Iris pigment epithelial cell (primary cell): ENCODE measurements around the gene ANK3.

ENCODE experiments used
- DNase-seq: peaks from one replicate; pipeline ENCODE4 v3.0.0-alpha.2; 2011; ENCODE audit warnings: low read depth

The ANK3 gene

GRCh38 chr10:60222047-60222446, 167.6 kb downstream of the ANK3 start:
- no peak for DNase-seq

GRCh38 chr10:60212195-60212594, 177.5 kb downstream of the ANK3 start:
- no peak for DNase-seq

- DNase-seq, result peak; percentile 4
Observed at GRCh38 chr10:60209874-60210570, 179.7 kb downstream of the ANK3 start.

GRCh38 chr10:60208676-60209269, 180.9 kb downstream of the ANK3 start:
- peak; percentile 54 for DNase-seq

DNA sequence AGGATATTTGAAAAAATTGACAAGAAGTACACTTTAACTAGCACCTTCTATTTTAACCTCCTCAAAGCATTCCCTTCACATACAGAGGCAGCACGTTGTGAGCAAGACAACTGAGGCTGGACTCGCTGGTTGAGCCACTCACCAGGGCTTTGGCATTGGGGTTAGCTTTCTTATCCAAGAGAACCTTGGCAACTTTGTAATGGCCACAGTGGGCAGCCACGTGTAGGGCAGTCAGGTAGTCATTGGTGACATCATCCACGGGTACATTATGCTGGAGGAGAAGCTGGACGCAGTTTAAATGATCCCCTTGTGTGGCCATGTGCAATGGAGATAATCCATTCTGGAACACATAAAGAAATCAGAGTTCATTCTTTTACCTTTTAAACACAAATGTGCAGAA, 181.8 kb downstream of the ANK3 start:
- DNase-seq, result no peak

DNA sequence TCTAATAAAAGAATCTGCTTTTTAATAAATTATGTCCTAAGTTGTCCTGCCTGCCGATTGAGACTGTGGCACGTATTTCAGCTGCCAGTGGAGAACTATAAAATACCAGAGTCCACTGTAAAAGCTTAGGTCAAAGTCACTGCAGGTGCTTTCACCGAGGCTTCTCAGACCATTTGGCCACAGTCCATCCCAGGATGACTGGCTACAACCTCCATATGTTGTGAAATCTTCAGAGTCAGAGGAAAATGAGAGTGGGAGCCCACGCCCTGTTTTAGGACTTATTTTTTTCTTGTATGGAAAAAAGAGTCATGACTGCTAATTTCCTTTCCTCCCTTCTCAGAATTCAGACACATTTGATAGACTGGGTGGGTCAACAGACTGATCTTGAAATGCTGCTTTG, 182.9 kb downstream of the ANK3 start:
- DNase-seq, result peak; percentile 67

GRCh38 chr10:60205741-60206140, 183.9 kb downstream of the ANK3 start:
- DNase-seq, result no peak

- DNase-seq, result peak; percentile 36
Observed at GRCh38 chr10:60203993-60204618, 185.6 kb downstream of the ANK3 start.

- no peak for DNase-seq
Observed at GRCh38 chr10:60200682-60201053, 189.0 kb downstream of the ANK3 start.

GRCh38 chr10:60200012-60200681, 189.5 kb downstream of the ANK3 start:
- no peak for DNase-seq

DNA sequence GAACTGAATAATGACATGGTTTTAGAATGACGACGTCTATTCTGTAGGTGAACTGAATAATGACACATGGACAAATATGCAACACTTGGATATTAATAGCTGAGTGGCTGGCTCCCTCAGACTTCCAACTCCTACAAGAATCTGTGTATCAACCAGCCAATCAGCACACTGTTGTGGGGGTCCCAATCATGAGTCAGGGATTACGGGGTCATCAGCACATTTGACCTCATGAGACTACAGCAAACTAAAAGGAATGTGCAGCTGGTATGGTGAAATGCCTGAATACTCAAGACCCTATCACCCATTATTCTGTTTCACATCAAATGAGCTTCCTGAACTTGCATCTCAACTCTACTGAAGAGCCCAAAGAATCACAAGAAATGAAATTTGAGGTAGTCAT, 192.5 kb downstream of the ANK3 start:
- peak; percentile 10 for DNase-seq

DNA sequence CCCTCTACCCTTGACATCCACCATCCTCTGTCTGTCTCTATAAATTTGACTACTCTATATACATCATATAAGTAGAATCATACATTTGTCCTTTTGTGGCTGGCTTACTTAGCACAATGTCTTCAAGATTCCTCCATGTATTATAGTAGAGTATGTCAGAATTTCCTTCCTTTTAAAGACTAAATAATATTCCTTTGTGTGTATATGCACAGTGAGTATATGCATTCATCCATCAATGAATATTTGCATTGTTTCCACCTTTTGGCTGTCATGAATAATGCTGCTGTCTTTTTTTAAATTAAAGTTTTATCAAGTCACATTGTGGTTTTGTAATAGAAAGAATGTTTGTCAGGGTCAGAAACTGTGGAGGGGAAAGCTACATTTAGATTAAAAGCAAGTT, 195.3 kb downstream of the ANK3 start:
- no peak for DNase-seq

GRCh38 chr10:60192946-60193345, 196.7 kb downstream of the ANK3 start:
- no peak for DNase-seq

- no peak for DNase-seq
Observed at GRCh38 chr10:60189861-60190475, 199.7 kb downstream of the ANK3 start.

DNA sequence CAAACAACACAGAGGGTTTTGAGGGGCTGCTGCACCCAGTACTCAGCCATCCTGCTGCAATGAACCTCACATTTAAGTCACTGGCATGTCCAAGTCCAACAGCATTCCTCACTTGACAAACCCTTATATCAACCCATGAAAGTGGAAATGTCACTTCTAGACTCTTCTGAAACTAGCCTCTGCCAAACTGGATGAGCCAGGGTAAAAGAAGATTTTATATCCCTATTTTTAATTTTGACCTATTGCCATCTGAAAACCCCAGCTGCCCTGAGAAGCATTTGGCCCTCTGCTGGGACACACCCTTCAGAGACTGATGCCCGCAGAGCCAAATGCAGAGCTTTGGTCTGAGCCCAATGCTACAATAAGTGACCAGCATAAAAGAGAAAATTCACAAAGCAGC, 201.1 kb downstream of the ANK3 start:
- no peak for DNase-seq

DNA sequence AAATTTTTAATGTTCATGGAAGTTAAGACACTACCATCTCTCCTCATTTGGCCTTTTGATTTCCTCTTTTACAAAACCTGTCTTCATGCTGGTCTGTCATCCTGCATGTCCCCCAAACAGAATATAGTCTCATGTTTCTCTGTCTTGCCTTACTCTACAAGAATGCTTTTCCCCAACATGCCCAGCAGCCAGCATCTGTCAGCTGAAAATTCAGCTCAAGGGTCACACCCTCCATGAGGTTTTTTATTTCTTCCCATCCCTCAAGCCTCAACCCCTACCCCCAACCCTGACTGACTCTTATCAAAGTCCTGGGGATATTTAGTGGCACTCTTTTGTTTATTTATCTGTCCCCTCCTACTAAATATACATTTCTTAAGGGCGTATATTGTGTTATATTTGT, 202.0 kb downstream of the ANK3 start:
- no peak for DNase-seq

DNA sequence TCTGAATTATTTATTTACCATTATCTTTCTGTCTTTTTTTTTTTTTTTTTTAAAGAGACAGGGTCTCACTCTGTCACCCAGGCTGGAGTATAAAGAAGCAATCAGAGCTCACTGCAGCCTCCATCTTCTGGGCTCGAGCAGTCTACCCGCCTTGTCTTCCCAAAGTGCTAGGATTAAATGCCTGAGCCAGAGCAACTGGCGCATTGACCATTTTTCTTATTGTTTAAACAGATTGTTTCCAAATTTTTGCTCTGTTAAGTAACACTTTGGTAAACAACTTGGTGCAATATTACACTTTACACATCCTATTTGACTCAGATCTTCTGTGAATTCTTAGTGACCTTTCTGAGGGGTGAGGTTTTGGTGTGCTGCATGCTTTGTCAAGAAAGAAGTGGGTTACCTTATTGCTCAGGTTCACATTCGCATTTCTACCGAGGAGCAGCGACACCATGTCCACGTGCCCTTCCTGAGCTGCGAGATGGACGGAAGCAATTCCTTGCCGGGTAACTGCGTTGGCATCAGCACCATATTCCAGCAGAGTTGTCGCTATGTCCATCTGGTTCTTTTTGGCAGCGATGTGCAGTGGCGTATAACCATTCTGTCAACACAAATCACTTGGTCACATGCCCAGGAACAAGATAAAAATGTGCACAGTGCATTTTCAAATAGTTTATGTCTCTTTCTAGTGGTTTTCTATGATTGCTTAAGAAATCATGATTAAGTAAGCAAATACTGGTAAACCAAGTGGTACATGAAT, 203.2 kb downstream of the ANK3 start:
- DNase-seq, result no peak

- DNase-seq, result no peak
Observed at GRCh38 chr10:60185421-60185820, 204.3 kb downstream of the ANK3 start.

GRCh38 chr10:60182691-60183090, 207.0 kb downstream of the ANK3 start:
- DNase-seq, result peak; percentile 34

- DNase-seq, result no peak
Observed at GRCh38 chr10:60176925-60177324, 212.8 kb downstream of the ANK3 start.

GRCh38 chr10:60175441-60175971, 214.2 kb downstream of the ANK3 start:
- DNase-seq, result peak; percentile 24
